DND-41 (cell line): ENCODE measurements around the gene CLK1.

ENCODE experiments used
- CTCF ChIP-seq: IDR thresholded peaks from 2 replicates; pipeline ENCODE4 v1.5.1; 2012; ENCODE audit warnings: borderline replicate concordance, low read length, moderate library complexity, mild to moderate bottlenecking; ENCODE audit not compliant: poor library complexity, severe bottlenecking; ENCODE audit errors: extremely low read depth
- EZH2 ChIP-seq: IDR thresholded peaks from 3 replicates; pipeline ENCODE4 v1.6.1; 2012; ENCODE audit warnings: borderline replicate concordance, low read depth, mild to moderate bottlenecking, moderate library complexity, low read length, inconsistent platforms; ENCODE audit not compliant: severe bottlenecking

- TF ChIP-seq CTCF (no peak), EZH2 (no peak)
Observed at GRCh38 chr2:200863782-200864175, 679 bp downstream of the CLK1 start.
